Jurkat, Clone E6-1 (cell line): Measurements from ENCODE around the gene FFAR1.
"Not testable (repeated sequence)": the region's sequence is repeated elsewhere in the genome, so short reads cannot be mapped to it uniquely, and the experiment has no call there.

Source experiments
- DNase-seq: peaks from one replicate; pipeline ENCODE4 v3.0.0-alpha.2; 2011; ENCODE audit warnings: low read depth, low spot score
- H3K4me3 ChIP-seq: 2 replicates; pipeline ENCODE4 v1.5.1; 2011; ENCODE audit warnings: mild to moderate bottlenecking, low read length, control low read depth, moderate library complexity

The FFAR1 gene

GRCh38 chr19:35354898-35355297 is 7.2 kb downstream of the FFAR1 start:
- DNase-seq: no peak
- no peak overlapping the region for H3K4me3 ChIP-seq

GRCh38 chr19:35355791-35356460 is 8.2 kb downstream of the FFAR1 start:
- no peak for DNase-seq
- H3K4me3 ChIP-seq: no peak overlapping the region

- no peak within 1 kb of the TSS for H3K4me3 ChIP-seq
- DNase-seq: peak; percentile 22
These were observed 10.3 kb downstream of the FFAR1 start, which contains the start of gene FFAR3 for GRCh38 chr19:35357867-35358573. Gene FFAR3, plus strand, starts transcription at chr19:35358460. Its CDS starts 431 bp downstream, at chr19:35358891.

GRCh38 chr19:35358834-35359233 is 11.1 kb downstream of the FFAR1 start:
- not testable (repeated sequence) for H3K4me3 ChIP-seq, DNase-seq

GRCh38 chr19:35359395-35359794 is 11.7 kb downstream of the FFAR1 start:
- DNase-seq, H3K4me3 ChIP-seq: not testable (repeated sequence)

GRCh38 chr19:35360081-35360480 is 12.4 kb downstream of the FFAR1 start:
- H3K4me3 ChIP-seq, DNase-seq: not testable (repeated sequence)

- no peak for DNase-seq
These were observed 13.2 kb downstream of the FFAR1 start for GRCh38 chr19:35360880-35361420.

GRCh38 chr19:35362261-35363000 is 14.7 kb downstream of the FFAR1 start:
- DNase-seq: no peak
- no peak overlapping the region for H3K4me3 ChIP-seq

More at GRCh38 chr19:35360880-35361420, 13.2 kb downstream of the FFAR1 start:
- H3K4me3 ChIP-seq: no peak overlapping the region

- H3K4me3 ChIP-seq: no peak overlapping the region
- no peak for DNase-seq
These were observed 15.4 kb downstream of the FFAR1 start for GRCh38 chr19:35363001-35363590.

GRCh38 chr19:35363711-35364425 is 16.2 kb downstream of the FFAR1 start:
- H3K4me3 ChIP-seq: no peak overlapping the region

GRCh38 chr19:35365303-35365702 is 17.6 kb downstream of the FFAR1 start:
- DNase-seq: no peak

More at GRCh38 chr19:35363711-35364425, 16.2 kb downstream of the FFAR1 start:
- DNase-seq: no peak

GRCh38 chr19:35368378-35368777 is 20.7 kb downstream of the FFAR1 start:
- DNase-seq: no peak
- H3K4me3 ChIP-seq: no peak overlapping the region

More at GRCh38 chr19:35365303-35365702, 17.6 kb downstream of the FFAR1 start:
- H3K4me3 ChIP-seq: no peak overlapping the region

GRCh38 chr19:35369522-35369921 is 21.8 kb downstream of the FFAR1 start:
- no peak overlapping the region for H3K4me3 ChIP-seq
- DNase-seq: no peak

GRCh38 chr19:35370722-35371121 is 23.0 kb downstream of the FFAR1 start, which contains the start of gene GPR42:
Gene GPR42, plus strand, starts transcription at chr19:35371068. Its CDS starts 292 bp downstream, at chr19:35371360.
- no peak within 1 kb of the TSS for H3K4me3 ChIP-seq
- DNase-seq: no peak

GRCh38 chr19:35373492-35373891 is 25.8 kb downstream of the FFAR1 start:
- H3K4me3 ChIP-seq: no peak overlapping the region
- no peak for DNase-seq

GRCh38 chr19:35374031-35374430 is 26.3 kb downstream of the FFAR1 start:
- not testable (repeated sequence) for DNase-seq, H3K4me3 ChIP-seq

- no peak overlapping the region for H3K4me3 ChIP-seq
- DNase-seq: no peak
These were observed 28.0 kb downstream of the FFAR1 start for GRCh38 chr19:35375505-35376307.

GRCh38 chr19:35377656-35378055 is 30.0 kb downstream of the FFAR1 start:
- no peak for DNase-seq
- no peak overlapping the region for H3K4me3 ChIP-seq
